IMR-90 (cell line): ENCODE data around the gene RIC8B. TPM values are rescaled to one million over a fixed set of nuclear protein-coding genes. Genes with fewer than 3 reads are reported as not detected.

Experiments
- ATAC-seq: fragments of 200-7000 bp; cut with Tn5 transposase; 2 replicates; pipeline ENCODE4 v1.9.1; 2020; ENCODE audit warnings: low read depth, mild to moderate bottlenecking, moderate library complexity
- BruUV-seq: library from RNA; stranded (reverse); fragments of 400-500 nt; replicated peaks from 2 replicates; lab custom pipeline; 2021; lab: Mats Ljungman, UMichigan
- CTCF ChIA-PET: fragments of 300-600 bp; formaldehyde crosslinking; extraction: SDS; loops from one replicate; lab custom pipeline; 2021; ENCODE audit warnings: antibody characterized with exemption; lab: Yijun Ruan, JAX
- POLR2A ChIA-PET: fragments of 300-600 bp; sonication (Branson Sonifier 250); formaldehyde crosslinking; loops from one replicate; lab custom pipeline; 2022; ENCODE audit warnings: antibody characterized with exemption; ENCODE audit not compliant: unreplicated experiment; lab: Charles Lee
- DNase-seq: peaks from one replicate; pipeline ENCODE4 v3.0.0; 2013
- H2AFZ ChIP-seq: replicated peaks from 2 replicates; pipeline ENCODE3; 2013; ENCODE audit warnings: low read length, mild to moderate bottlenecking; ENCODE audit not compliant: poor library complexity
- H2AK5ac ChIP-seq: 2 replicates; pipeline ENCODE4 v1.6.1; 2013; ENCODE audit warnings: low read depth, low read length, inconsistent platforms
- H2AK9ac ChIP-seq: replicated peaks from 2 replicates; pipeline ENCODE3; 2013; ENCODE audit warnings: mild to moderate bottlenecking, low read depth, low read length, moderate library complexity; ENCODE audit not compliant: poor library complexity
- H2BK120ac ChIP-seq: 2 replicates; pipeline ENCODE4 v1.6.1; 2013; ENCODE audit warnings: low read depth, low read length, inconsistent platforms
- H2BK15ac ChIP-seq: 3 replicates; pipeline ENCODE4 v1.6.1; 2013; ENCODE audit warnings: low read depth, low read length, inconsistent platforms
- H2BK20ac ChIP-seq: 2 replicates; pipeline ENCODE4 v1.6.1; 2013; ENCODE audit warnings: low read depth, mild to moderate bottlenecking, inconsistent platforms, low read length, moderate library complexity
- H2BK5ac ChIP-seq: 2 replicates; pipeline ENCODE4 v1.6.1; 2013; ENCODE audit warnings: mild to moderate bottlenecking, low read depth, low read length, inconsistent platforms; ENCODE audit not compliant: poor library complexity, severe bottlenecking
- H3K14ac ChIP-seq: replicated peaks from 2 replicates; pipeline ENCODE4 v1.6.1; 2013; ENCODE audit warnings: low read depth, low read length, inconsistent platforms
- H3K18ac ChIP-seq: 2 replicates; pipeline ENCODE4 v1.6.1; 2013; ENCODE audit warnings: low read depth, low read length, control low read depth
- H3K23ac ChIP-seq: 2 replicates; pipeline ENCODE4 v1.6.1; 2013; ENCODE audit warnings: low read depth, low read length, inconsistent platforms
- H3K27ac ChIP-seq: 2 replicates; pipeline ENCODE4 v1.5.1; 2013; ENCODE audit warnings: mild to moderate bottlenecking, control low read depth, low read length; ENCODE audit not compliant: insufficient read depth
- H3K27me3 ChIP-seq: 2 replicates; pipeline ENCODE4 v1.6.1; 2013; ENCODE audit warnings: low read length; ENCODE audit not compliant: control insufficient read depth, insufficient read depth
- H3K36me3 ChIP-seq: 2 replicates; pipeline ENCODE4 v1.6.1; 2013; ENCODE audit warnings: low read length, mixed read lengths; ENCODE audit not compliant: control insufficient read depth, insufficient read depth
- H3K4ac ChIP-seq: 2 replicates; pipeline ENCODE4 v1.6.1; 2013; ENCODE audit warnings: low read depth, low read length, inconsistent platforms
- H3K4me1 ChIP-seq: 2 replicates; pipeline ENCODE4 v1.6.1; 2013; ENCODE audit warnings: low read length, mixed read lengths; ENCODE audit not compliant: control insufficient read depth, insufficient read depth
- H3K4me2 ChIP-seq: 2 replicates; pipeline ENCODE4 v1.6.1; 2013; ENCODE audit warnings: low read depth, mild to moderate bottlenecking, control low read depth, low read length, moderate library complexity
- H3K4me3 ChIP-seq: 2 replicates; pipeline ENCODE4 v1.5.1; 2013; ENCODE audit warnings: low read depth, mild to moderate bottlenecking, control low read depth, low read length, moderate library complexity; ENCODE audit not compliant: insufficient read depth
- H3K56ac ChIP-seq: 2 replicates; pipeline ENCODE4 v1.6.1; 2013; ENCODE audit warnings: low read length, inconsistent platforms; ENCODE audit not compliant: insufficient read depth; ENCODE audit errors: extremely low read depth
- H3K79me1 ChIP-seq, 2 experiments: 2 replicates each; pipeline ENCODE4 v1.6.1; 2013; ENCODE audit warnings: low read length in 2 of 2, inconsistent platforms in 1 of 2, low read depth in 1 of 2
- H3K9ac ChIP-seq: 2 replicates; pipeline ENCODE4 v1.6.1; 2013; ENCODE audit warnings: low read depth, low read length, control low read depth
- H3K9me1 ChIP-seq: 2 replicates; pipeline ENCODE4 v1.6.1; 2013; ENCODE audit warnings: low read length, inconsistent platforms; ENCODE audit not compliant: insufficient read depth
- H3K9me3 ChIP-seq: 2 replicates; pipeline ENCODE4 v1.6.1; 2013; ENCODE audit warnings: low read length; ENCODE audit not compliant: control insufficient read depth, insufficient read depth
- H4K20me1 ChIP-seq: 2 replicates; pipeline ENCODE4 v1.6.1; 2013; ENCODE audit warnings: low read length, inconsistent platforms; ENCODE audit not compliant: insufficient read depth
- H4K5ac ChIP-seq: 2 replicates; pipeline ENCODE4 v1.6.1; 2013; ENCODE audit warnings: mild to moderate bottlenecking, low read depth, low read length, control low read depth
- H4K8ac ChIP-seq, 2 experiments: 2 replicates each; pipeline ENCODE4 v1.6.1; 2013; ENCODE audit warnings: low read depth in 2 of 2, low read length in 2 of 2, control low read depth in 1 of 2, inconsistent platforms in 1 of 2
- H4K91ac ChIP-seq: 2 replicates; pipeline ENCODE4 v1.6.1; 2013; ENCODE audit warnings: low read depth, low read length, inconsistent platforms; ENCODE audit not compliant: insufficient read depth
- BHLHE40 ChIP-seq: fragments of 150-350 bp; IDR thresholded peaks from 2 replicates; pipeline ENCODE4 v1.6.1; 2016; ENCODE audit warnings: mild to moderate bottlenecking, low read depth, low read length
- CEBPB ChIP-seq: IDR thresholded peaks from 2 replicates; pipeline ENCODE4 v1.6.1; 2012; ENCODE audit warnings: low read depth, low read length, improper control_type of control experiment
- CHD1 ChIP-seq: IDR thresholded peaks from 2 replicates; pipeline ENCODE4 v1.6.1; 2012; ENCODE audit warnings: low read depth, low read length, improper control_type of control experiment
- FOS ChIP-seq: fragments of 150-350 bp; IDR thresholded peaks from 2 replicates; pipeline ENCODE4 v1.6.1; 2016; ENCODE audit warnings: low read depth, low read length
- MAFK ChIP-seq: IDR thresholded peaks from 2 replicates; pipeline ENCODE4 v1.6.1; 2012; ENCODE audit warnings: low read depth, low read length, improper control_type of control experiment
- MAZ ChIP-seq: IDR thresholded peaks from 2 replicates; pipeline ENCODE4 v1.6.1; 2012; ENCODE audit warnings: low read depth, mild to moderate bottlenecking, low read length, improper control_type of control experiment, moderate library complexity, borderline replicate concordance
- MXI1 ChIP-seq: IDR thresholded peaks from 2 replicates; pipeline ENCODE4 v1.6.1; 2012; ENCODE audit warnings: low read depth, mild to moderate bottlenecking, low read length, moderate library complexity, borderline replicate concordance
- NFE2L2 ChIP-seq: fragments of 150-350 bp; IDR thresholded peaks from 2 replicates; pipeline ENCODE4 v1.6.1; 2016; ENCODE audit warnings: low read depth, mild to moderate bottlenecking, low read length
- POLR2A ChIP-seq: IDR thresholded peaks from 2 replicates; pipeline ENCODE4 v1.6.1; 2012; ENCODE audit warnings: mild to moderate bottlenecking, low read depth, low read length
- RAD21 ChIP-seq: IDR thresholded peaks from 2 replicates; pipeline ENCODE4 v1.6.1; 2012; ENCODE audit warnings: low read length, improper control_type of control experiment
- RCOR1 ChIP-seq: IDR thresholded peaks from 2 replicates; pipeline ENCODE4 v1.6.1; 2012; ENCODE audit warnings: mild to moderate bottlenecking, low read length, improper control_type of control experiment; ENCODE audit not compliant: insufficient replicate concordance
- RFX5 ChIP-seq: IDR thresholded peaks from 2 replicates; pipeline ENCODE4 v1.8.0; 2012; ENCODE audit warnings: low read depth, mild to moderate bottlenecking, low read length, moderate library complexity
- SMC3 ChIP-seq: fragments of 150-350 bp; IDR thresholded peaks from 2 replicates; pipeline ENCODE4 v1.6.1; 2016; ENCODE audit warnings: low read depth, mild to moderate bottlenecking, antibody characterized with exemption, low read length, moderate library complexity
- WGBS, 2 experiments: methylation state at CpG; one replicate each; pipeline versions ENCODE4 v1.1.5 to v1.1.7; 2013; ENCODE audit warnings: missing lambda C conversion rate in 2 of 2; ENCODE audit not compliant: insufficient read length in 1 of 2; ENCODE audit errors: extremely low coverage in 2 of 2; 5-methylcytosine and 5-hydroxymethylcytosine counted together
- dilution Hi-C: fragments of 300-500 bp; cut with HindIII; formaldehyde crosslinking; loops from one replicate; pipeline ENCODE4 v1.14.3; 2018; ENCODE audit warnings: low sequenced_read_pairs; ENCODE audit not compliant: unreplicated experiment
- in situ Hi-C: fragments of 300-500 bp; cut with MboI; formaldehyde crosslinking; loops from 3 replicates; pipeline ENCODE4 v1.14.3; 2019; ENCODE audit warnings: low sequenced_read_pairs, inconsistent platforms, mixed read lengths
- intact Hi-C: fragments of 100-400 bp; cut with micrococcal nuclease; formaldehyde crosslinking; loops from 2 replicates; pipeline ENCODE4 v1.10.0; 2022
- polyA plus RNA-seq, 3 experiments: library from polyadenylated mRNA; depleted of rRNA; stranded (reverse); fragments of >200 nt; gene quantifications; 2 replicates each; pipeline ENCODE4 v1.2.3, GENCODE V29; 2012; ENCODE audit warnings: low replicate concordance in 1 of 3
- total RNA-seq: library from RNA; depleted of rRNA; stranded (reverse); fragments of >200 nt; gene quantifications from 2 replicates; pipeline ENCODE4 v1.2.3, GENCODE V29; 2012
- TF ChIP-seq, protein P1 (sequence below): conservative IDR thresholded peaks from 2 replicates; pipeline ENCODE4 v1.5.1; 2012; ENCODE audit warnings: mild to moderate bottlenecking, low read depth, low read length, improper control_type of control experiment
- TF ChIP-seq, protein P2 (sequence below): fragments of 150-350 bp; IDR thresholded peaks from 2 replicates; pipeline ENCODE4 v1.6.1; 2017; ENCODE audit warnings: mild to moderate bottlenecking, antibody characterized with exemption, low read length, low read depth
- TF ChIP-seq, protein P3 (sequence below): fragments of 150-350 bp; IDR thresholded peaks from 2 replicates; pipeline ENCODE4 v1.6.1; 2016; ENCODE audit warnings: low read depth, mild to moderate bottlenecking, low read length, moderate library complexity, borderline replicate concordance

RIC8B gene
- total and polyA plus RNA-seq, 2 of the 4 experiments (the other 2 are of a cell fraction), result 5.5 to 19.5 TPM

DNA sequence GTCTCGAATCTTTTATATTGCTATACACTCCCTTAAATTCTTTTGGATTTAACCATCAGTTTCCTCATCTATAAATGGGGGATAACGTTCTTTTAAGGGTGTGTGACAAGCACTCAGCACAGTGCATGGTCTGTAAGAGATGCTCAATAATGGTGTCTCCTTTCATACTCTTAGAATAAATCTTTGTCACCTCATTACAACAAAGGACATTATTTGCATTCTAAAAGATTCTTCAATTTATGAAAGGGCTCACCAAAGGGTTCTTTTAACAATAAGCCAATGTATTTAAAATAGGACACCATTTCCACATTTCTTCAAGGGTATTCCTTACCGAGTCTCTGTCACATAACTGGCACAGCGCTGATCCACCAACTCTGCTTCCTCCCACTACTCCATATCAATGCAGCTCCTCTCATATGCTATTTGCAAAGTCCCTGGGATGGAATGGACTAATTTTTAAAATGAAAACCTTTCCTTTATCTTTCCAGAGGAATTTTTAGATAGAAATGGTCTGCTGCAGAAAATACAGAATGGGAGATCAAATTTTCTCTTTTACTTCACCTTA, 29.2 kb upstream of the RIC8B start:
- Histone ChIP-seq H3K4me3 (no peak overlapping the region), H3K36me3 (no peaks in the 10 kb centered on the region), H4K5ac (no peak overlapping the region), H4K8ac (no peak overlapping the region), H2BK15ac (no peak overlapping the region), H3K27me3 (peaks cover 14% of the 10 kb centered on the region), H3K4me1 (no peaks in the 10 kb centered on the region), H3K9ac (no peak overlapping the region), H2AK9ac (no peak overlapping the region), H4K20me1 (no peaks in the 10 kb centered on the region), H3K14ac (no peak overlapping the region), H3K9me1 (no peaks in the 10 kb centered on the region), H3K18ac (no peak overlapping the region), H3K23ac (no peak overlapping the region), H3K79me1 (no peaks in the 10 kb centered on the region), H4K91ac (no peak overlapping the region), H2BK5ac (no peak overlapping the region), H3K9me3 (no peaks in the 10 kb centered on the region), H2BK20ac (no peak overlapping the region), H3K56ac (no peak overlapping the region), H3K27ac (no peak overlapping the region), H2AK5ac (no peak overlapping the region), H3K4me2 (no peak overlapping the region), H2AFZ (no peak overlapping the region), H3K4ac (no peak overlapping the region), H2BK120ac (no peak overlapping the region)
- in situ Hi-C loops (no loop called here), intact Hi-C loops (no loop called here), dilution Hi-C loops (no loop called here)
- BruUV-seq, result no TSS peak
- ChIA-PET CTCF (no interaction called here), POLR2A (no interaction called here)
- no peak for TF ChIP-seq MAZ
- no peak for TF ChIP-seq NFE2L2
- no peak for TF ChIP-seq RFX5
- TF ChIP-seq CEBPB, result no peak
- no peak for TF ChIP-seq SMC3
- no peak for TF ChIP-seq FOS
- TF ChIP-seq, protein P1, sequence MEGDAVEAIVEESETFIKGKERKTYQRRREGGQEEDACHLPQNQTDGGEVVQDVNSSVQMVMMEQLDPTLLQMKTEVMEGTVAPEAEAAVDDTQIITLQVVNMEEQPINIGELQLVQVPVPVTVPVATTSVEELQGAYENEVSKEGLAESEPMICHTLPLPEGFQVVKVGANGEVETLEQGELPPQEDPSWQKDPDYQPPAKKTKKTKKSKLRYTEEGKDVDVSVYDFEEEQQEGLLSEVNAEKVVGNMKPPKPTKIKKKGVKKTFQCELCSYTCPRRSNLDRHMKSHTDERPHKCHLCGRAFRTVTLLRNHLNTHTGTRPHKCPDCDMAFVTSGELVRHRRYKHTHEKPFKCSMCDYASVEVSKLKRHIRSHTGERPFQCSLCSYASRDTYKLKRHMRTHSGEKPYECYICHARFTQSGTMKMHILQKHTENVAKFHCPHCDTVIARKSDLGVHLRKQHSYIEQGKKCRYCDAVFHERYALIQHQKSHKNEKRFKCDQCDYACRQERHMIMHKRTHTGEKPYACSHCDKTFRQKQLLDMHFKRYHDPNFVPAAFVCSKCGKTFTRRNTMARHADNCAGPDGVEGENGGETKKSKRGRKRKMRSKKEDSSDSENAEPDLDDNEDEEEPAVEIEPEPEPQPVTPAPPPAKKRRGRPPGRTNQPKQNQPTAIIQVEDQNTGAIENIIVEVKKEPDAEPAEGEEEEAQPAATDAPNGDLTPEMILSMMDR, result no peak
- no peak for TF ChIP-seq BHLHE40
- no peak for TF ChIP-seq RAD21
- no peak for TF ChIP-seq MAFK
- TF ChIP-seq, protein P2, sequence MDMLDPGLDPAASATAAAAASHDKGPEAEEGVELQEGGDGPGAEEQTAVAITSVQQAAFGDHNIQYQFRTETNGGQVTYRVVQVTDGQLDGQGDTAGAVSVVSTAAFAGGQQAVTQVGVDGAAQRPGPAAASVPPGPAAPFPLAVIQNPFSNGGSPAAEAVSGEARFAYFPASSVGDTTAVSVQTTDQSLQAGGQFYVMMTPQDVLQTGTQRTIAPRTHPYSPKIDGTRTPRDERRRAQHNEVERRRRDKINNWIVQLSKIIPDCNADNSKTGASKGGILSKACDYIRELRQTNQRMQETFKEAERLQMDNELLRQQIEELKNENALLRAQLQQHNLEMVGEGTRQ, result no peak
- TF ChIP-seq, protein P3, sequence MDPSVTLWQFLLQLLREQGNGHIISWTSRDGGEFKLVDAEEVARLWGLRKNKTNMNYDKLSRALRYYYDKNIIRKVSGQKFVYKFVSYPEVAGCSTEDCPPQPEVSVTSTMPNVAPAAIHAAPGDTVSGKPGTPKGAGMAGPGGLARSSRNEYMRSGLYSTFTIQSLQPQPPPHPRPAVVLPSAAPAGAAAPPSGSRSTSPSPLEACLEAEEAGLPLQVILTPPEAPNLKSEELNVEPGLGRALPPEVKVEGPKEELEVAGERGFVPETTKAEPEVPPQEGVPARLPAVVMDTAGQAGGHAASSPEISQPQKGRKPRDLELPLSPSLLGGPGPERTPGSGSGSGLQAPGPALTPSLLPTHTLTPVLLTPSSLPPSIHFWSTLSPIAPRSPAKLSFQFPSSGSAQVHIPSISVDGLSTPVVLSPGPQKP, result no peak
- TF ChIP-seq MXI1, result no peak
- TF ChIP-seq RCOR1, result no peak
- no peak for TF ChIP-seq POLR2A
- no peak for TF ChIP-seq CHD1
- ATAC-seq (no peak), DNase-seq (no peak)
- WGBS, 2 experiments, result no CpG with 5 or more reads among the region's 4 CpGs
